ENCODE results near the gene PLA2G4A. TPM values are rescaled to one million over a fixed set of nuclear protein-coding genes. Genes with fewer than 3 reads are reported as not detected.
A peak's percentile ranks its signal among the peaks of the same experiment; 100 is the strongest.

PLA2G4A gene
- total RNA-seq, 1 experiment from 2014 or later: 14.7 TPM

- H3K9me3 ChIP-seq: peaks cover 2% of the 10 kb centered on the region; the same call in 1 of the 2 replicates
- DNase-seq: no peak
- no peaks in the 10 kb centered on the region for H3K27me3 ChIP-seq
- no peak overlapping the region for H3K4me3 ChIP-seq
- H3K36me3 ChIP-seq: no peaks in the 10 kb centered on the region
Observed at GRCh38 chr1:186813420-186813819, 15.3 kb upstream of the PLA2G4A start.

GRCh38 chr1:186819126-186819525, 9.6 kb upstream of the PLA2G4A start:
- Histone ChIP-seq H3K9me3 (no peaks in the 10 kb centered on the region), H3K36me3 (no peaks in the 10 kb centered on the region), H3K4me3 (no peak overlapping the region; the same call in 1 of the 2 replicates), H3K27me3 (no peaks in the 10 kb centered on the region)
- peak; percentile 22 for DNase-seq

- Histone ChIP-seq H3K36me3 (no peaks in the 10 kb centered on the region), H3K9me3 (no peaks in the 10 kb centered on the region), H3K27me3 (no peaks in the 10 kb centered on the region), H3K4me3 (no peak overlapping the region; the same call in 1 of the 2 replicates)
- no peak for DNase-seq
Observed at GRCh38 chr1:186819563-186819962, 9.2 kb upstream of the PLA2G4A start.

GRCh38 chr1:186829686-186830587, 1.2 kb downstream of the PLA2G4A start:
- no peak for DNase-seq
- Histone ChIP-seq H3K9me3 (no peaks in the 10 kb centered on the region), H3K36me3 (no peaks in the 10 kb centered on the region), H3K4me3 (peak overlapping the region; percentile 81), H3K27me3 (no peaks in the 10 kb centered on the region)

- Histone ChIP-seq H3K36me3 (no peaks in the 10 kb centered on the region), H3K4me3 (no peak overlapping the region), H3K27me3 (no peaks in the 10 kb centered on the region), H3K9me3 (no peaks in the 10 kb centered on the region)
- no peak for DNase-seq
Observed at GRCh38 chr1:186831168-186831567, 2.4 kb downstream of the PLA2G4A start.

- Histone ChIP-seq H3K9me3 (no peaks in the 10 kb centered on the region), H3K36me3 (no peaks in the 10 kb centered on the region), H3K27me3 (no peaks in the 10 kb centered on the region), H3K4me3 (no peak overlapping the region)
- no peak for DNase-seq
Observed at GRCh38 chr1:186834399-186834958, 5.7 kb downstream of the PLA2G4A start.

DNA sequence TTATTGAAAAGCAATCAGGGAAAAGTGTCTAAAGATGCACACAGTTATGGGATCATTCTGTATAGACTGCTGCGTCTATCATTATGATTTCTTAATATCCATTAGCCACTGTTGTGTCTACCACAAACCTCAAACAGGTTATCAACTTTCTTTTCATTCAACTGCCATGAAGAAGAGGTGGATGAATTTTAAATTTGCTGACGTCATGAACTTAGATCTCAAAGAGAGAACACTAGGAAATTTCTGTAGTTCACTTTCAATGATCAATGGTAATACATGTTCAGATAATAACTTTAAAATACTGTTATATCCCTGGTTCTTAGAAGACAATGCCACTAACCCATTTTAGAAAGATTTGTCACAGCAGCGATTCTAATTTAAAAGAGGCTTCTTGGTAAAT, 6.7 kb downstream of the PLA2G4A start:
- DNase-seq: no peak
- H3K27me3 ChIP-seq: no peaks in the 10 kb centered on the region
- no peaks in the 10 kb centered on the region for H3K9me3 ChIP-seq
- no peak overlapping the region for H3K4me3 ChIP-seq
- no peaks in the 10 kb centered on the region for H3K36me3 ChIP-seq

GRCh38 chr1:186837806-186838205, 9.1 kb downstream of the PLA2G4A start:
- Histone ChIP-seq H3K27me3 (no peaks in the 10 kb centered on the region), H3K4me3 (no peak overlapping the region), H3K9me3 (no peaks in the 10 kb centered on the region), H3K36me3 (no peaks in the 10 kb centered on the region)
- DNase-seq: no peak

DNA sequence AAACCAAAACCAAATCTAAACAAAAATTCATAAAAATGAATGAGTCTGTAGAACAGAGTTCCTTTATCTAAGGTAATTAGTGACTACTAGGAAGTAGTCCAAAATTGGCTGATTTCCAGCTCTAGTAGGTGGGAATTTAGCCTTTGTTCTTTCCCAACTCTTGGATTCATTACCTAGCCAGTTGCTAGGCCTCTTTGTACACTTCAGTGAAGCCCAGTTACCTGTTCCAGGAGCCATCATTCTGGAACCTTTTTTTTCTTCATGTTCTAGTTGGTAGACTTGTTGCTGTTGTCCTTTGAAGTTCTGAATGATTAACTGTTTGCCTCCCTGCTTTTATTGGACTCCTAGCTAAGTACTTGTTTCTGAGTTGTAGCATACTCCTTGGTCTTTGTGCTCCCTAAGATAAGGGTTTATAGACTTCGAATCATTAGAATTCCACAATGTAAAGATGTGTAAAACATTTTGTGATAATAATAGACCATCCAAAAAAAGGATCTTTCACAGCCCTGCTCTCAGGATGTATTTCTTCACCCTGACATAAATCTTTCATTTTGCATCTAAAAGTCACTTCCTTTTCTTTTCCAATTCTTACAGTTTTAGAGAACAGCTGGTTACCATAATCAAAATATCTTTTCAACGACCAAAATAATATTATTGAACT, 9.8 kb downstream of the PLA2G4A start:
- no peak for DNase-seq
- Histone ChIP-seq H3K4me3 (no peak overlapping the region), H3K27me3 (no peaks in the 10 kb centered on the region), H3K9me3 (no peaks in the 10 kb centered on the region), H3K36me3 (no peaks in the 10 kb centered on the region)

DNA sequence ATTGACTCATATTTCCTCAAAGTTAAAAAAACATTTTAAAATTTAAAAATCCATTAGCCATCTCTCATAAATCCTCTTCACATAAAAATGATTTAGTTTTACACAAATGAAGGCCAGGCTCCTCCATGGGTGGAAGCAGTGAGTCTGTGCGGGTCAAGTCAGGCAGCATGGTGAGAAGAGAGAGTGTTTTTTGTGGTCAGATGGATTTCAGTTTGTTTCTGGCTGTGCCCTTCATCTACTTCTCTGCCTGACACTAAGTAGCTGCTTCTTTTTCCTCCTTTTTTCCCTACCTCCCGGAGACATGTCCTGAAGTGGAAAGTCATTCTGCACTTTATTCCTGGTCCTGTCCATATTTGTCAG, 10.3 kb downstream of the PLA2G4A start:
- Histone ChIP-seq H3K9me3 (no peaks in the 10 kb centered on the region), H3K36me3 (no peaks in the 10 kb centered on the region), H3K4me3 (no peak overlapping the region), H3K27me3 (no peaks in the 10 kb centered on the region)
- DNase-seq: peak; percentile 6

GRCh38 chr1:186841599-186841998, 12.8 kb downstream of the PLA2G4A start:
- H3K36me3 ChIP-seq: no peaks in the 10 kb centered on the region
- no peak overlapping the region for H3K4me3 ChIP-seq
- H3K27me3 ChIP-seq: no peaks in the 10 kb centered on the region
- H3K9me3 ChIP-seq: no peaks in the 10 kb centered on the region
- no peak for DNase-seq

- Histone ChIP-seq H3K4me3 (no peak overlapping the region), H3K9me3 (no peaks in the 10 kb centered on the region), H3K36me3 (no peaks in the 10 kb centered on the region), H3K27me3 (no peaks in the 10 kb centered on the region)
- DNase-seq: no peak
Observed at GRCh38 chr1:186842547-186842946, 13.8 kb downstream of the PLA2G4A start.

DNA sequence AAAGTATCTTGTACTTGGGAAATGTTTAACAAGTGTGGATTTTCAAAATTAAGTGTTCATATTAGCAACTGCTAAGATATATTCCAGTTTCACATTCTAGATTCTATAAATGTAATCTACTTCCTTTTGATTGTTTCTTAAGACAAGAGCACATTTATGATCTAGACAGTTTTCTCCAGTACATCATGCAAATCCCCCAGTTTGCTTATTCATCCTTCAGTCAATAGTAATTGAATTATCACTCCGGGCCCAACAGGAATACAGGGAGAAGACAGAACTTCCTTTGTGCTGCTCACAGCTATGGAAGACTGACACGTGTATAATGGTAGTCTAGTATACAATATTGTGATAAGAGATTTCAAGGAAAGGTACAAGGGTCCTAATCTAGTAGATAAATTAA, 14.5 kb downstream of the PLA2G4A start:
- no peak overlapping the region for H3K4me3 ChIP-seq
- no peaks in the 10 kb centered on the region for H3K27me3 ChIP-seq
- H3K9me3 ChIP-seq: no peaks in the 10 kb centered on the region
- H3K36me3 ChIP-seq: no peaks in the 10 kb centered on the region
- no peak for DNase-seq

- Histone ChIP-seq H3K36me3 (no peaks in the 10 kb centered on the region), H3K27me3 (no peaks in the 10 kb centered on the region), H3K9me3 (no peaks in the 10 kb centered on the region), H3K4me3 (no peak overlapping the region)
- no peak for DNase-seq
Observed at GRCh38 chr1:186843931-186844330, 15.2 kb downstream of the PLA2G4A start.

- Histone ChIP-seq H3K36me3 (no peaks in the 10 kb centered on the region), H3K4me3 (peak overlapping the region; percentile 19), H3K27me3 (no peaks in the 10 kb centered on the region), H3K9me3 (no peaks in the 10 kb centered on the region)
- no peak for DNase-seq
Observed at GRCh38 chr1:186845576-186846210, 16.9 kb downstream of the PLA2G4A start.

GRCh38 chr1:186848509-186849130, 19.9 kb downstream of the PLA2G4A start:
- H3K4me3 ChIP-seq: no peak overlapping the region
- no peaks in the 10 kb centered on the region for H3K36me3 ChIP-seq
- no peak for DNase-seq
- no peaks in the 10 kb centered on the region for H3K9me3 ChIP-seq
- no peaks in the 10 kb centered on the region for H3K27me3 ChIP-seq

DNA sequence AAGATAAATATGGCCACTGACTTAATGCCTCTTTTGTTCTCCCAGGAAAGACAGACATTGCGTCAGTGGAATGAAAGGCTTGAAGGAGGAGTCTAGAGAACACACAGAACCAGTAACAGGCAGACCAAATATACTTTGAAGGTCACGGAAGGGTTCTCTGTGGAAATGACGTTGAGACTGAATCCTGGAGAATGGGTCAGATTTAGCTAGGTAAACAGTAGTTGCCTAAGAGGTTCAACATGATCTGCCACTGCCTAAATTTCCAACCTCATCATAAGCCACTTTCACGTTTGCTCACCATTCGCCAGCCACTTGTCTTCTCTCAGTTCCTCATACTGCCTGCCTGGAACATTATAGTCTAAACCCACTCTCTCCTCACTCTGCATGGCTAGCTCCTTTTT, 20.5 kb downstream of the PLA2G4A start:
- Histone ChIP-seq H3K27me3 (no peaks in the 10 kb centered on the region), H3K4me3 (no peak overlapping the region), H3K36me3 (no peaks in the 10 kb centered on the region), H3K9me3 (no peaks in the 10 kb centered on the region)
- no peak for DNase-seq

Data from MG63 (cell line).